ENCODE data around the gene ASPSCR1. TPM values are rescaled to one million over a fixed set of nuclear protein-coding genes. Genes with fewer than 3 reads are reported as not detected.

ASPSCR1 gene
- total and polyA plus RNA-seq, 2 of the 13 experiments (the other 11 are each of a cell fraction or from before 2014, with no cell fraction given): 274 to 314 TPM

- ChIA-PET CTCF (ENCODE audit: low intra/inter-chr PET ratio, low total read pairs) (no interaction called here), POLR2A (no interaction called here)
- DNase-seq (ENCODE audit: low spot score): no peak
- Histone ChIP-seq H3K4me3 (replicated peaks in 1 of 3; ENCODE audit: insufficient read depth in 1 of 3, low read depth in 2 of 3, low read length in 3 of 3) (no peak overlapping the region), H3K4me2 (ENCODE audit: low read depth, low read length) (no peak overlapping the region), H4K20me1 (ENCODE audit: insufficient read depth, low read length) (no peaks in the 10 kb centered on the region), H2AFZ (ENCODE audit: low read length) (no peak overlapping the region), H3K79me2 (ENCODE audit: insufficient read depth, low read length) (peaks cover 7% of the 10 kb centered on the region), H3K4me1 (ENCODE audit: insufficient read depth, low read length) (peaks cover 31% of the 10 kb centered on the region), H3K36me3 (replicated peaks in 1 of 2; ENCODE audit: control insufficient read depth in 1 of 2, insufficient read depth in 2 of 2, low read length in 2 of 2) (peaks cover 9 to 13% of the 10 kb centered on the region in 2 experiments; a peak in 4 of 5 replicates), H3K27ac (ENCODE audit: extremely low read length, insufficient read depth, low read length) (no peak overlapping the region), H3K9ac (ENCODE audit: insufficient read depth, low read depth, low read length) (no peak overlapping the region), H3K9me3 (ENCODE audit: low read length) (no peaks in the 10 kb centered on the region), H3K27me3 (ENCODE audit: control insufficient read depth in 1 of 2, insufficient read depth in 2 of 2, low read length in 2 of 2) (no peaks in the 10 kb centered on the region)
- BruUV-seq (replicated peaks): no TSS peak
- no peak for TF ChIP-seq HINFP (CRISPR knock-in tag; IDR thresholded peaks at IDR 0.05; ENCODE audit: low read depth)
- TF ChIP-seq AGO2 (optimal IDR thresholded peaks at IDR 0.05; ENCODE audit: low read depth, low read length): peak; percentile 68
- no peak for FAIRE-seq
- no peak for ATAC-seq
- intact Hi-C loops (cut with micrococcal nuclease; ENCODE audit: unreplicated experiment): no loop called here
- WGBS (ENCODE audit: low lambda C conversion rate): 100% methylated on average over 8 of the region's 9 CpGs
- in situ Hi-C loops (cut with HindIII; ENCODE audit: extremely low pct_ligation_motif_present, low pct_unique_long_range_greater_than_20kb): no loop called here
These were observed 51.5 kb downstream of the ASPSCR1 start for GRCh38 chr17:82028966-82029365.

- in situ Hi-C loops (cut with HindIII; ENCODE audit: extremely low pct_ligation_motif_present, low pct_unique_long_range_greater_than_20kb): no loop called here
- whole genome bisulfite sequencing (ENCODE audit: low lambda C conversion rate): 96% methylated on average over 16 of the region's 16 CpGs
- H3K27ac ChIP-seq (ENCODE audit: extremely low read length, insufficient read depth, low read length): no peak overlapping the region
These were observed 52.0 kb downstream of the ASPSCR1 start for GRCh38 chr17:82029391-82029790.

More at GRCh38 chr17:82029391-82029790, 52.0 kb downstream of the ASPSCR1 start:
- peaks cover 9 to 13% of the 10 kb centered on the region in 2 experiments; a peak in 4 of 5 replicates for H3K36me3 ChIP-seq (replicated peaks in 1 of 2; ENCODE audit: control insufficient read depth in 1 of 2, insufficient read depth in 2 of 2, low read length in 2 of 2)
- intact Hi-C loops (cut with micrococcal nuclease; ENCODE audit: unreplicated experiment): no loop called here
- FAIRE-seq: no peak
- no peak overlapping the region for H3K9ac ChIP-seq (ENCODE audit: insufficient read depth, low read depth, low read length)
- no peak for TF ChIP-seq ZZZ3 (CRISPR knock-in tag; IDR thresholded peaks at IDR 0.05; ENCODE audit: borderline replicate concordance)
- TF ChIP-seq MTA1 (CRISPR knock-in tag; IDR thresholded peaks at IDR 0.05; ENCODE audit: borderline replicate concordance): peak; percentile 21; the same call in 1 of the 2 replicates
- 0 out of 2 replicates have a peak, but pooled peaks have one; percentile 19 for TF ChIP-seq HNRNPL (IDR thresholded peaks at IDR 0.05; ENCODE audit: low read depth, low read length)
- 0 out of 2 replicates have a peak, but pooled peaks have one; percentile 27 for TF ChIP-seq RBFOX2 (IDR thresholded peaks at IDR 0.05; ENCODE audit: low read depth, low read length)
- ChIA-PET POLR2A (interaction anchor here (1.2 kb wide), 1 partner anchor 34 kb away, joined by 3 read pairs; no protein-coding TSS in a partner anchor), CTCF (ENCODE audit: low intra/inter-chr PET ratio, low total read pairs) (interaction anchor here (2.3 kb wide), 1 partner anchor 125 kb away, joined by 9 read pairs; no protein-coding TSS in a partner anchor)
- H3K9me3 ChIP-seq (ENCODE audit: low read length): no peaks in the 10 kb centered on the region
- no peak overlapping the region for H3K4me3 ChIP-seq (replicated peaks in 1 of 3; ENCODE audit: insufficient read depth in 1 of 3, low read depth in 2 of 3, low read length in 3 of 3)
- H3K27me3 ChIP-seq (ENCODE audit: control insufficient read depth in 1 of 2, insufficient read depth in 2 of 2, low read length in 2 of 2): no peaks in the 10 kb centered on the region
- BruUV-seq (replicated peaks): no TSS peak
- no peak for DNase-seq (ENCODE audit: low spot score)
- H4K20me1 ChIP-seq (ENCODE audit: insufficient read depth, low read length): no peaks in the 10 kb centered on the region
- no peak overlapping the region for H2AFZ ChIP-seq (ENCODE audit: low read length)
- no peak for ATAC-seq
- H3K79me2 ChIP-seq (ENCODE audit: insufficient read depth, low read length): peaks cover 5% of the 10 kb centered on the region
- peaks cover 27% of the 10 kb centered on the region for H3K4me1 ChIP-seq (ENCODE audit: insufficient read depth, low read length)
- no peak overlapping the region for H3K4me2 ChIP-seq (ENCODE audit: low read depth, low read length)
